Measurements from ENCODE around the gene TTN. TPM values are rescaled to one million over a fixed set of nuclear protein-coding genes. Genes with fewer than 3 reads are reported as not detected.
A peak's percentile ranks its signal among the peaks of the same experiment; 100 is the strongest.

Gene TTN
- total RNA-seq, 1 experiment from 2014 or later: 2.6 TPM

DNA sequence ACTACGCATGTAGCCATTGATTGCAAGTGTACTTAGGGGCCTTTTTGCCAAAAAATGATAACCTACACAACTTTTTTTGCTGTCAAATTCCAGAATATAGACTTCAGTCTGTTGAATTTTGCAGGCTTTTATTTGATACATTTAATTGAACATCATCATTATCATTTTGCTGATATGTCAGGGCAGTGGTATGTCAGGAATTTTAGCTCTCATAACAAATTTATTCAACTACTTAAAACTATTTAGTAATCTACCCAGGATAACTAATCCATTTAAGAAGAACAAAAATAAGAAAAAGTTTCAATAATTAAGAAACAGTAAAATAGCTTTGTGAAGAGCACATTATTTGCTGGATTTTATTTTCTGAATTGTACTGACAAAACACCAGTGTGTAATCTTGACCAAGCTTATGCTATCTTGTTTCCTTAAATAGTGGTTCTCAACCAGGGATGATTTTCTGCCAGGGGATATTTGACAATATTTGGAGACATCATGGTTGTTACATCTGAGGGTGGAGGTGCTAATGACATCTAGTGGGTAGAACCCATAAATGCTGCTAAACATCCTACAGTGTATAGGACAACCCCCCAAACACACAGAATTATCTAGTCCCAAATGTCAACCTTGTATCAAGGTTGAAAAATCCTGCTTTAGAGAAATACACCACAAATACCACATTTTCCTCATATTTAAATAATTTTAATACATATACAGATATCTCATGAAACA lies 12.1 kb upstream of the TTN start:
- no peak for DNase-seq (ENCODE audit: extremely low read depth, low read depth)

DNA sequence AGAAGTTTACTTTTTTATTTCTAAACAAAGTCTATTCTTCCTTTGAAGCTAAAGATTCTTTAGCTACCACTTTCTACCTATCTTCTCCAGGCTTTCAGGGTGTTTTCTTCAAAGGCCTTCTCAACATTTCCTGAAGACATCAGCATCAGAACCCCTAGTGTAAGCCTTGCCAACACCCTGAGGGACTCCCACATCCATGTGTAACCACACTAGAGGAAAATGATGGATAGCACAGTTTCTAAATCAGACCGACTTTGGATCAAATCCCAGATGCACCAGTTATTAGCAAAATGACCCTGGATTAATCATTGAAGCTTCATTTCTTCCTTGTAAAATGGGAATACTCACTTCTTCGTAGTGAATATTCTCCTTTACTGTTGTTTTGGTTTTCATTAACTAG lies 4.7 kb upstream of the TTN start:
- no peak for DNase-seq (ENCODE audit: extremely low read depth, low read depth)

DNA sequence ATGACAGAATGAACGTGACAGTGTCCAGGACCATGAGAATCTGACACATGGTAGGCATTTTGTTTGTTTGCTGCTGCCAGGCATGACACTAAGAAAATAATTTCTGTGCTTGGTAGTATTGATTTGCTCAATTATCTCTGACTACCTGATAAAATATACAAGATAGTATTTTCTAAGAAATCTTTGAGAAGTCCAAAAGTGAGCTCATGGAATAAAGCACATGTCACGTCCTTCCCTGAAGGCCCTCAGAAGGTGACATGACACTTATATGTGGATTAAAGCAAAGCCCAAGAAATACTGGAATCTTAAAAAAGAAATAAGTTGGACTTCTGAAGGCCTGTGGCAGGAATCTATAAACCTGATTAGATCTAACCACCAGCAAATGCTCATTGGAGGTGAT lies 3.8 kb upstream of the TTN start:
- no peak for DNase-seq (ENCODE audit: extremely low read depth, low read depth)

DNA sequence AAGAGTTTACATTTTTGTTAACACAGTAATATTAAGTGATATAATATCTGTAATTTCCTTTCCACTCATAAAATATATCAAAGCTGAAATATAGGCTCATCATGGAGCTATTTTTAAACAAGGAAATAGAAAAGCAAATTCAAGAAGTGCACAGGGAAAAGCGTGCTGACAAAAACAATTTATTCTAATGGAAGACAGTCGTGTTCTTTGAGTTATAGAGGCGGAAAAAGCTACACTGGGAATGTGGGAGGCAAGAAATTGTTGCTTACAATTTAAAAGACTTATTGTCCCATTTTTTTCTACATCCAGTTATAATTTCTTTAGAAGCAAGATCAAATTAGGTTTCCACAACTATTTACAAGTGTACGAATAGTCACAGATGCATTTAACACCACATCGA lies 3.2 kb upstream of the TTN start:
- no peak for DNase-seq (ENCODE audit: extremely low read depth, low read depth)

DNA sequence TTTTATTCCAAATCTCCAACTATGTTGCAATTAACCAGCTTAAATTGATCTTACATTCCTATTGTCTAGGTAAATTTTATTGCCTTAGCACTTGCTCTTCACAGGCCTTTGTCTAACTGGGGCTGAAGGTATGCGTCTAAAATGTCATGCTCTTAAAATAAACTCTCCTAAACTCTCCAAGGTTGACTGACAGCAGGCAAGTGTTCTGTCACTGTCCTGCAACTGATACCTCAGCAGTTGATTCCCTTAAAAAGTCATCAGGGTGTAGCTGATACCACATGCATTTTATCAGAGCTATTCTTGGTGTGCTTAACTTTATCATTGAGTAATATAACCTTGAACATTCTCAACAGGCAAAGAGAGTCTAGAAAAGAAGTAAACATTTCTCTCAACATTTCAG lies 680 bp downstream of the TTN start:
- no peak for DNase-seq (ENCODE audit: extremely low read depth, low read depth)

DNA sequence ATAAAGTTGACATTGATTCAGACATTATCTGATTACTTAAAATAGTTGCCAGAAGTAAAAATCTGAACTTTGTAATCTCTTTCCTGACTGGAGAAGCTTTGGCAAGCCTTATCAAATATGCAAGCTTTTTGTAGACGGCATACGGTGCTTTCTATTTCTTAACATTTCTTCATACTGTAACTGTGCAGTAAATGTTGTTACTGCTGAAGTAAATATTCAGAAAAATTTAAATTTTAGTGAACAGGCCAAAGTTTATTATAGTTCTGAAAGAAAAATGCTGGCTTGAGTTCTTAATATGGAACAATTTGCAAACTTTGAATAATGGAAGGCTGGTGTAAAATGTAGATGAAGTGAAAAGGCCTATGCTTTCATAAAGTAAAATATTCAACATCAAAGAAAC lies 1.8 kb downstream of the TTN start:
- DNase-seq (ENCODE audit: extremely low read depth, low read depth): no peak

DNA sequence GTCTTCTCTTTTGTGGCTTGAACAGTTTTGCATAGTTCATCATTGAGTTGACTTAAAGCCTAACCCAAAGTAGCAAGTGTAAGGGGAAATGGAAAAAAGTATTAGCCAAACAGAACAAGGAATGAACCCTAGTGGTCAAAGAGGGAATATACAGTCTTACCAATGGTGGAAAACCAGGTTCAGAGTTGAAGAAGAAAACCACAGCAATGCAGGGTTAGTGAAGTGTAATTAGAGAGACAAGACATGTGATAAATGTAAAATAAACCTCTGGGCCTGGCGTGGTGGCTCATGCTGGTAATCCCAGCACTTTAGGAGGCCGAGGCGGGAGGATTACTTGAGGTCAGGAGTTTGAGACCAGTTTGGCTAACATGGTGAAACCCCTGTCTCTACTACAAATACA lies 2.4 kb downstream of the TTN start:
- peak; percentile 7 for DNase-seq (ENCODE audit: extremely low read depth, low read depth)

DNA sequence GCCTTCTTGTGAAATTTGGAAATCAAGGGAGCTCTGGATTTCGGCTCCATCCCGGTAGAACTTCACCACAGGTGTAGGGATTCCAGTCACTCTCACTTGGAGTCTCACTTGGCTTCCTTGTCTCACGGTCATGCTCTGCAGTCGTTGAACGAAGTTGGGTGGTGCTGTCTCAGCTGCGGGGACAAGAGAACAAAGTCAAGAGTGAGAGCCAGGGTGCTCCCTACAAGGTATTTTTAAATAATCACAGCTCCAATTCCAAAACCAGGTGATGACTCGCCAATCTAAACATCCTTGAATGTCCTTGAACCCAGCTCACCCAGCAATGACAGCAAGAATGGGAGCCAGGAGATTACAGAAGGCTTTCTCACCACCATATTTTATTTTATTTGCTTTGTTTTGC lies 6.7 kb downstream of the TTN start:
- no peak for DNase-seq (ENCODE audit: extremely low read depth, low read depth)

DNA sequence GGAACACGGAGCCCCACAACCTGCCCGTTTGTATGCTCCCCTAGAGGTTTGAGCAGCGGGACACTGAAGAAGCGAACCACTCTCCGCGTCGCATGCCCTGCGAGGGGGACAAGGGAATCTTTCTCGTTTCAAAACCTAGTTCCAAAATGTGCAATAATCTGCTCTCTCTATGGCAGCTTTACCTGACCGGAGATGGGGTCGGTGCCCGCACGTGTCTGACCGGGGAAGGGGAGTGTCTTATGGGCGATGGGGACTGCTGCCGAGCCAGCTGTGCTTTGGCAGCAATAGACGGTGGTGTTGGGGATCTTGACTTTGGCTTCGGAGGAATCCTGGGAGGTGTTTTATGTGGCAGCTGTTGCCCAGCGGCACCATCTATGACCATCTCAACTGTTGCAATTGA lies 7.9 kb downstream of the TTN start:
- DNase-seq (ENCODE audit: extremely low read depth, low read depth): no peak

DNA sequence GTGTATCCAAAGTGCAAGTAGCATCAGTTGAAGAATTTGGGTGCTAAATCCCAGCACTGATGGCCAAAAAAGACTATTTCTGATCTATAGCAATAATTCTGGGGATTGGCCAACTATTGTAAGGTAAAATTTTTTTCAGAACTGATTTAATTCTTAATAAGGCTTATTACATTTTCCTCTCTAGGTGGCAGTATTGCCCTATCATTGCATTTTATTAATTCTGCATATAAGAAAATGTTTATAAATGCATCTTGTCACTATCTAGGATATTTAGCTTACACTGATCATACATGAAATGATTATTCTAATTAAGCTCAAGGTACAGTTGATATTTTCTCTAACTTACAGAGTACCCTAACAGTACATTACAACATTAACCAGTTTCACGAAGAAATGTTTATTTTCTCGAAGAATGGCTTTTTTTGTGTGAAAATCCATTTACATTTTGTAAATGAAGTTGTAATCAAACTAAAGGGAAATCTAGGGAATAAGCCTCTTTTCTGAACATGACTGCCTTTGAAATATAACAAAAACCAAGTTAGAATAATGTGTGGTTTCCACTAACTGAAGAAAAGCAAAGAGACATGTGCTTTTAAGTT lies 11.0 kb downstream of the TTN start:
- peak; percentile 41 for DNase-seq (ENCODE audit: extremely low read depth, low read depth)

DNA sequence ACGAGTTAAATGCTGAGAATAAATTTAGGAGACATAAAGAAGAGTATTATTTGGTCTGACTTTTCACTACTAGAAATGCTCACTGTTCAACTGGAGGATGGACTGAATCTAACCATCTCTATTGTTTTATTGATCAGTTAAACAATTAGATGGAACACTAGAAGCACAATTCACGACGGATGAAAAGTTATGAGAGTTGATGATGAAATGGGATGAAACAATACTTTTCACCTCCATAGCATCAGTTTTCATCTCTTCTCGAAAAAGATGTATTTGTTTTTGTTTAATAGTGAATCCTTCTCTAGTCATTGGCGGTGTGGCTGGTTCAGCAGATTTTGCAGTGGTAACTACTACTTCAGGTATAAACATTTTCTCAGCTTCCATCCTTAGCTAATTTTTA lies 19.3 kb downstream of the TTN start:
- no peak for DNase-seq (ENCODE audit: extremely low read depth, low read depth)

DNA sequence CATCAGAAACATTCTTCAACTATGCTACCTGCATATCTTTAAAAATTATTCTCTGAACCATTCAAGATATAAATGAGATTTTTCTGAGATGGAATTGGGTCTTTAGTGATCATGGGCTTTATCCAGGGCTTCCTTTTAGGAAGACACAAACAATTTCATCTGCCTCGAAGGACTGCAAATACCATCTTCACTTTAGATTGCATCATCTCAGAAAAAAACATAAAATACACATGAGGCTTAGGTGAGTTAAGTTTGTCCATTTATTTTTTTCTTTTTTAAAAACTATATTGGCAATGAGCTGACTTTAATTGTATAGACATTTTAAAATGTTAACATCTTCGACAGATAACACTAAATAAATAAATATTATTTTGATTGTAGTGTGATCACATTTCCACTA lies 20.1 kb downstream of the TTN start:
- no peak for DNase-seq (ENCODE audit: extremely low read depth, low read depth)

DNA sequence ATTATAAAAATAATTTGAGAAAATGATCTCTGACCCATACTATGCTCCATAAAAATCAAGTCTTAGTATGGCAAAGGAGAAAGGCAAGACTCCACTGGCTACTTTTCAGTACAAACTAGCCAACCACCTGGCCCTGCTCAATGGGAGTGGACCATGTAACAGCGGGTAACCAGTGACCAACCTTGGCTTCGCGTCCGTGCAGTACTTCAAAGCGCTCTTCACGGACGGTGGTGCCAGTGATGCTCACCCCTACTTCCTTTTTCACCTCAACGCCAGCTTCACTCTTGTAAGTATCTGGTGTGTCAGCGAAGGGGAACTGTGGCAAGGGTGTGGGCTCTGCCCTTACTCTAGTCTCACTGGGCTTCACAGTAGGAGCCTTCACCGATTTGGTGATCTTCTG lies 23.3 kb downstream of the TTN start:
- DNase-seq (ENCODE audit: extremely low read depth, low read depth): no peak

DNA sequence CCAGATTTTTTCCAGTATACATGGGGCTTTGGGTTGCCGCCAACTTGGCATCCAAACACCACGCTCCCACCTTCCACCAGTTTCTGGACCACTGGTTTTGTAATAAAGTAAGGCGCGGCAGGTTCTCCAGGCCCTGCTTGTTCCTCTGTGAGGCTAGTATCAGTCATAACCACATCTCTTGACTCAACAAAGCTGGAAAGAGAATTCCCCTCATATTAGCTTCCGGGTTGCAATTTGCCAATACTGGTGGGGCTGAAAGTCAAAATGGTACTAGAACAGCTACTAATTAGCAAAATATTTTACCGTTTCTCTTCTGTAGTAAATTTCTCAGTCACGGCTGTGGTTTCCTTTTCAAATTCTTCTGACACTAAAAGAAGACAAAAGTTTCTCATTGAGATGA lies 25.0 kb downstream of the TTN start:
- no peak for DNase-seq (ENCODE audit: extremely low read depth, low read depth)

DNA sequence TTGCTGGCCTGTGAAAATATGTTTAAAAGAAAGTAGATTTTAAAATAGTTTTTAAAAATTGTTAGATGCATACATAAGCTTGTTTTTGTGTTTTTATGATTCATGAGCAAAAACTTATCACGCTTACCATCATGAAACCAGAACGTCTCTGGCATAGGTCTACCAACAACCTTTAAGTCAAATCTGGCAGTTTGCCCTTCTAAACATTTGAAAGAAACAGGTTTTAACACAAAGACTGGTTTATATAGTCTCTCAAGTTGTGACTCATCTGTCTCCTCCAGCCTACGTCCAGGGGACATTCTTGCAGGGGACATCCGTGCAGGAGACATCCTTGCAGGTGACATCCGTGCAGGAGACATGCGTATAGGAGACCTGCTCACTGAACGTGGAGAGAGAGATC lies 29.6 kb downstream of the TTN start:
- DNase-seq (ENCODE audit: extremely low read depth, low read depth): no peak

DNA sequence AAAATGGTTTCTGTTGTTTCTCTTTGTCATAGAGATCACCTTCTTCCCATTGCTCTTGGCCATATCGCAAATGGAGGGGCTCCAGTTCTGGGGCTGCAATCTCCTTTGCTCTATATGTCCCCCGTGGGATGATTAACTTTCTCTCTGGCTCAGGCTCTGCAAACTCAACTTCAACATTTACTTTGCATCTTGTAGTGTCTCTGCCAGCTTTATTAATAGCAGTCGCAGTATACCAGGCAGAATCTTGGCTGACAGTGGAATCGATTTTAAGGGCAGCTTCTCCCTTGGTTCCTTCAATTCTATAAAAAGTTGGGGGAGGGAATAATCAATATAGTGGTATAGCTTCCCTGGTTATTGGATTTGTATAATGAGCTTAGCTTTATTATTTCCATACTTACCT lies 30.5 kb downstream of the TTN start:
- no peak for DNase-seq (ENCODE audit: extremely low read depth, low read depth)

DNA sequence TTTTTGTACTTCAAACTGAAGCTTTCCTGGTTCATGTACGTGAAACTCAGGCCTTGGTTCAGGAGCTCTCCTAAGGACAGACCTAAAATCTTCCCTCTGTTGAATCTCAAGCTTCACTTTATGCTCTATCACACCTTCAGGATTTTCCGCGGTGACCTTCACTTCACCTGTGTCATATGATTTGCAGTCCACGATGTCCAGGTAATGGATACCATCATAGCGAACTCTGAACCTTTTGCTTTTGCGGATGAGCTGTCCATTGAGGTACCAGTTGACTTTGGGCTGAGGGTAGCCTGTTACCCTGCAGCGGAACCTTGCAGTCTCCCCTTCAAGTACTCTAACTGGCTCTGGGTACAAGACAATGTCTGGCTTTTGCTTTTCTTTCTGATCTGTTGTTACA lies 31.2 kb downstream of the TTN start:
- DNase-seq (ENCODE audit: extremely low read depth, low read depth): no peak

DNA sequence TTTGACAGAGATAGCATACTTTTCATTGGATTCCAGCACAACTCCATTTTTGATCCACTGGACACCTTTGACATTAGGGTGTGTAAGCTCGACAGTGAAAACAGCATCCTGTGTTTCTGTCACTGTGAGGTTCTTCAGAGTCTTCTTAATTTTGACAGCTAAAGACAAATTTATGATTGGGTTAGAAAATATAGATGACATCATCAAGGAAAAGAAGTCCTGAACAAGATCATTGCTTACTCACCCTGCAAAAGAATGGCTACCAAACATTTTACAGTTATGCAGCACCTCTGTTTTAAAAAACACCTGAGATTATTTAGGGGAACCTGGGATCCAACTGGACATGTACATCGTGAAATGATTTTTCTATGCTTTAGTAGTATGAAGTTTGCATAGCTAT lies 36.7 kb downstream of the TTN start:
- no peak for DNase-seq (ENCODE audit: extremely low read depth, low read depth)

DNA sequence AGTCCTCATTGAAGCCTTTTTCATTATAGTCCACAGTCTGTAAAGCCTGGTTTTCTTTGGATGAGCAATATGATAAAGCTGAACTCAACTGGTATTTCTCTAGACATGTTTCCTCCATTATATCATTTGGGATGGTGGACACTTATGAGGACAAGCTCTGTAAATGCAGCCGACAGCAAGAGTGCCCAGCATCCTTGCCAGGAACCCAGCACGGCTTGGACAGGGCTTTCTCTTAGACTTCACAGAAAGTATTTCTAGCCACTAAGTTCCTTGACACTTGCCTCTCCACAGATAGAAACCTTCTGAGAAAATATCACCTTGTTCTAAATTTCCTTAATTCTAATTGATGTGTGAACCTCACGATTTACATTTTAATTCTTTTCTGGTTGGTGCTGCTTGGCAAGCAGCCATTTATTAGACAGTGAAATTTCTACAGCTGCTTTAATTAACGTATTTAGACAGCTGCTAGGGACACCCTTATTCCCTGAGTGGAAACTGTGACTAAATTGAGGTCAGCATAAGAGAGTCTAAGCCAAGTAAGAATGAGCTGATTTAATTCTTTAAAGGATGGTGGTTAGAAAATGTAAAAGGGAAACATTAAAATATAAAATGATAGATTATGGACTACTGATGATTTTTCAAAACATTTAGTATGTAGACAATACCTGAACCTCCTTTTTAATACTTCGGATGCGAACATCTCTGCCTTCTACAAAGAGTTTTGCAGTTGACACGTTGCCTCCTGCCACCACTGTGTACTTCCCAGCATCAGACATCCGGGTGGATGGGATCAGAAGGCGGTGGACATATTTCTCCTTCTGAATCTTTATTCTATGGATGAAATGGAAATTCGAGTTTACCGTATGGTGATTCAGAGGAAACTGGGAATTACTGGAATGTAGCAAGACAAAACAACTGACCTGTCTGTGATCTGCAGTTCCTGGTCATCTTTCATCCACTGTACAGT lies 39.8 kb downstream of the TTN start:
- DNase-seq (ENCODE audit: extremely low read depth, low read depth): no peak

DNA sequence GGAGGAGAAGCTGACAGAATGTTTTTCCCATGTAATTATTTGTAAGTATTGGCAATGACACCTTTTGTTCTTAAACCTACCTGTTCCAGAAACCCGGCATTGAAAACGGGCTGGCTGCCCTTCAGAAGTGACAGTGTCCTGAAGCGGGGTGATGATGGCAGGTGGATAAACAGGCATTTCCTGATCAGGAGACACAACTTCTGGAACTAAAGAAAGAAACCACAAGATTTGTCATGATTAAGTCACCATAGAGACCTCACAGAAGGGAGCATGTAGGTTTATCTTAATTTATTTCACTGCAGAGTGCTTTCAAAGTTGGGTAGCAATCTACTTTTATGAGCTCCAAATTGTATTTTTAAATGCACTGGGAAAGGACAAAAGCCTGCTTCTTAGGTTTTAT lies 43.1 kb downstream of the TTN start:
- no peak for DNase-seq (ENCODE audit: extremely low read depth, low read depth)

DNA sequence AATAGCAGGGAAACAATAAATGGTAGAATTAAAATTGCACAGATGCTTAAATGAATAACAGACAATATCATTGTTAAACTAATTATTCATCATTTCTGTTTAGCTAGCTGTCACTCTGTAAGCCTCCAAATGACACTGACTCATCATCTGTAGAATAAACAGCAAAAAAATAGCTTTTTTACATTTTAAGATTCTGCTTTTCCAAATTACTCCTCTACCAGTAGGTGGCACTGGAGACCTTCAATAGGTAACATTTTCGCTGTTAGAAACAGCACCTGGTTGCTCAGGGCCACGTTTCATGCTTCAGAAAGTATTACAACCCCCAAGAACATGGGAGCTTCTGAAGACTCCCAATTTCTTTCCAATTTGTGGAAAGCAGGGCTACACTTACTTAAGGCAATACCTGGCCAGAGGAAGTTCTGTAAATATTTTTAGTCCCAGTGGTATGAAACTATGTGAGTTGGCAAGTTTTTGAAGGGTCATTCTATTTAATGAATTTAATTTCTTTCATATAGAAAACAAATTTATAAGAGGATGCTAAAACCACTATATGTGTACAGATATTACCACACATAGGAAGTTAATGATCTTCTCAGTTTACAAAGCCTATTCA lies 45.4 kb downstream of the TTN start:
- DNase-seq (ENCODE audit: extremely low read depth, low read depth): peak; percentile 49

Measured in NCI-H460 (cell line).